Subcutaneous abdominal adipose tissue (tissue), 5 donors: ENCODE results near the gene AP3S2.

ENCODE experiments used
- H3K27ac ChIP-seq: one replicate; pipeline ENCODE4 v1.7.0; 2013; ENCODE audit warnings: low read depth, mild to moderate bottlenecking, inconsistent platforms, low read length, moderate library complexity
- H3K27me3 ChIP-seq, 5 donors: one replicate each; pipeline ENCODE4 v1.7.0; 2013; ENCODE audit warnings: low read length in 5 of 5, inconsistent platforms in 1 of 5; ENCODE audit not compliant: control insufficient read depth in 5 of 5, insufficient read depth in 4 of 5
- H3K36me3 ChIP-seq, 5 donors: one replicate each; pipeline ENCODE4 v1.7.0; 2013; ENCODE audit warnings: low read length in 5 of 5; ENCODE audit not compliant: control insufficient read depth in 5 of 5, insufficient read depth in 5 of 5
- H3K4me1 ChIP-seq, 5 donors: one replicate each; pipeline ENCODE4 v1.7.0; 2013; ENCODE audit warnings: low read length in 5 of 5, mild to moderate bottlenecking in 3 of 5, moderate library complexity in 1 of 5; ENCODE audit not compliant: control insufficient read depth in 5 of 5, insufficient read depth in 5 of 5
- H3K4me3 ChIP-seq, 5 donors: one replicate each; pipeline ENCODE4 v1.7.0; 2013; ENCODE audit warnings: low read length in 5 of 5, low read depth in 1 of 5
- H3K9ac ChIP-seq, 5 donors: one replicate each; pipeline ENCODE4 v1.7.0; 2013; ENCODE audit warnings: low read length in 5 of 5, mild to moderate bottlenecking in 4 of 5, moderate library complexity in 3 of 5
- H3K9me3 ChIP-seq, 5 donors: one replicate each; pipeline ENCODE4 v1.7.0; 2013; ENCODE audit warnings: low read length in 5 of 5; ENCODE audit not compliant: control insufficient read depth in 5 of 5
- donor health status: healthy.
- donor health status: healthy.
- donor health status: healthy.
- donor health status: healthy.
- donor health status: healthy.

Gene AP3S2

DNA sequence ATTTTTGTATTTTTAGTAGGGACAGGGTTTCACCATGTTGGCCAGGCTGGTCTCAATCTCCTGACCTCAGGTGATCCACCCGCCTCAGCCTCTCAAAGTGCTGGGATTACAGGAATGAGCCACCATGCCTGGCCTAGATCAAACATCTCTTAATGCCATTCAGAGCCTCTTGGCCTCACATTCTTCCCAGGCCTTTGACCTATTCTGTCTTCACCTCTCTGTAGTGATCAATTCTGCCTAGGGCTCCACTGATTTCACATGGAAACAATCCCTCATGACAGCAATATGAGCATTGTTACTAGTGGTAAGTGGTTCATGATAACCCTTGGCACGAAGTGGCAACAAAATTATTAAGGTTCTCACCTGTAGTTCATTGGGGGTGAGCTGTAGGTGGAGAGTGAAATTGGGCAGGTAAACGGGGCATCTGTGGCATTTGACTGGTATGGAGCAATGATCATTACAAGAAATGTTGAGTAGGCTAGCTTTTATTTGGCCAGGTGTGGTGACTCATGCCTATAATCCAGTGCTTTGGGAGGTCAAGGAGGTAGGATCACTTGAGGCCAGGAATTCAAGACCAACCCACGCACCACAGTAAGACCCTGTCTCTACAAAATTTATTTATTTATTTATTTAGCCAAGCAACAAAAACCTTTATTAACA, 23.8 kb upstream of the AP3S2 start:
- H3K4me1 ChIP-seq = peaks cover 0 to 7% (median 7%) of the 10 kb centered on the region in 5 donors
- no peak overlapping the region for H3K9ac ChIP-seq
- no peaks in the 10 kb centered on the region for H3K36me3 ChIP-seq
- H3K9me3 ChIP-seq = no peaks in the 10 kb centered on the region
- no peaks in the 10 kb centered on the region for H3K27me3 ChIP-seq
- no peak overlapping the region for H3K27ac ChIP-seq
- H3K4me3 ChIP-seq = no peak overlapping the region

DNA sequence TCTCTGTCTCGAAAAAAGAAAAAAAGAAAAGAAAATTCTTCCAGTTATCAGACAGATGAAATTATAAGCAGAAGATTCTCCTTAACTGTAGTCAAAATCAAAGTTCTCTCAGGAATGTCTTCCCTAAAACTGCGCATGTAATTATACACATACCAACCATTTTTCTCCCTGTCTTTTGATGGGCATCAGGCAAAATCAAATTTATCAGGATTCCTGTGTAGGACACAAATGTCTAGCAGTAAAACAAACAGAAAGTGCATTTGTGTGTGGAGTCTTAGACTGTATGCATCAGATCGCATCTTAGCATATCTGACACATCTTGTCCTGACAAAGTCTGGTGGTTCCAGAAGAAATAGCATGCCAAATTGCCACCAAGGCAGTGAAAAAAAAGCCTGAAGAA, 22.9 kb upstream of the AP3S2 start:
- Histone ChIP-seq H3K9me3 (no peaks in the 10 kb centered on the region), H3K36me3 (no peaks in the 10 kb centered on the region), H3K27me3 (no peaks in the 10 kb centered on the region), H3K4me3 (no peak overlapping the region), H3K27ac (no peak overlapping the region), H3K9ac (no peak overlapping the region), H3K4me1 (peaks cover 0 to 15% (median 12%) of the 10 kb centered on the region in 5 donors)

DNA sequence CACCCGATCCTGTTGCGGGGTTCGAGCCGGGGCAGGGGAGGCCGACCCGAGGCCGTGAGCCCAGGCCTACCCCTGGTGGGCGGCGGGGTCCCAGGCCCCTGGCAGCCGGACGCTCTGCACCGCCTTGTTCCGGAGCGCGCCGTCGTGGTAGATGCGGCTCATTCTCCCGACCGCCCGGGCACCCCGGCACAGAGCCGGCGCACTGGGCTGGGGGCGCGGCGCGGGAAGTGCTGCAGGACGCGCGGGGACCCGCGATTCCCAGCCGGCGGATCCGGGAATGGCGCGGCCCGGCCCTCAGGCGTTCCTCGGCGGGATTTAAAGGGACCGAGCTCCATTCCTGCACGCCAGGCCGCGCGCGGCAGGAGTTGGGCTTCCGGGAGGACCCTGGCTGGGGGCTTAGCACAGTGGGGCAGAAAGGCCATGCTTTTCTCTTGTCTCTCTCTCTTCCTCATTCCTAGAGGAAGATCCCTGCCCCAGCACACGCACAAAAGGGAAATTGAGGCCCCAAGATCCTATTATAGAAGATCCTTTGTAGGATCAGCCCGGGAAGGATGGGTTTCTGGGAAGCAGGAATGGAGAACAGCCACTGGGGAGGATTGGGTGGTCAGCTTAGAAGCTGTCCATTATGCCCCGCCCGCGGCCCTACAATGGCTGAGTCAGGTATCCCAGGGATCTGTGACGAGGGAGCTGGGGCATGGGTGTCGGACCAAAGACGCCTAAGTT, 19.0 kb upstream of the AP3S2 start, which contains the start of gene ARPIN:
Gene ARPIN, minus strand, starts transcription at position 279 of the 723 bp plus-strand sequence. Its CDS starts 117 bp downstream, at position 162.
- peak within 1 kb of the TSS; percentile 27 to 88 (median 66) for H3K9ac ChIP-seq
- no peaks in the 10 kb centered on the region for H3K9me3 ChIP-seq
- H3K4me3 ChIP-seq = peak within 1 kb of the TSS; percentile 68 to 80 (median 76)
- H3K27ac ChIP-seq = peak within 1 kb of the TSS; percentile 18
- no peaks in the 10 kb centered on the region for H3K27me3 ChIP-seq
- H3K36me3 ChIP-seq = peaks cover 0 to 26% (median 16%) of the 10 kb centered on the region in 5 donors
- peaks cover 0 to 24% (median 20%) of the 10 kb centered on the region in 5 donors for H3K4me1 ChIP-seq

DNA sequence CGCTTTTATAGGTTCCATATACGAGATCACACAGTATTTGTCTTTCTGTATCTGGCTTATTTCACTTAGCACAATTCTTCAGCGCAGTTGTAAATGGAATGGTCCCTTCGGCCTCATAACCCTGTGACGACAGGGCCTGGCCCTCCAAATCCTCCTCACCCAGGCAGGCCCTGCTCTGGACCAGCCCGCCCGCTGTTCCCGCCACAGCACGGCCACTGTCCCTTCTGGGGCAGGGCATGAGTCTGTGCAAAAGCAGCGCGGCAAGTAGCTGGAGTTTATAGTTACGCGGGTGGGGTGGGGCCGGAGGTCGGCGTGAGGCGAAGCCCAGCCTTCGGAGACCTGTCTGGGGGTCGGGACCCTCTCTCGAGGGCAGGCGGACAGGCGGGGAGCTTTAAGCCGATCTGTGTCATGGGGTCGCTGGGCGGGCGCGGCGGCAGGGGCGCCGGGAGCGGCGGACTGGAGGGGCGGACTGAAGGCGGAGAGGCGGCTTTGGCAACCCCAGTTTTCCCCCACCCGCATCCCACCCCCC, 18.4 kb upstream of the AP3S2 start:
- Histone ChIP-seq H3K9ac (peak overlapping the region; percentile 13 to 88 (median 35)), H3K27me3 (no peaks in the 10 kb centered on the region), H3K36me3 (peaks cover 0 to 28% (median 18%) of the 10 kb centered on the region in 5 donors), H3K9me3 (no peaks in the 10 kb centered on the region), H3K27ac (no peak overlapping the region), H3K4me1 (peaks cover 0 to 24% (median 20%) of the 10 kb centered on the region in 5 donors), H3K4me3 (peak overlapping the region; percentile 61 to 80 (median 76))

DNA sequence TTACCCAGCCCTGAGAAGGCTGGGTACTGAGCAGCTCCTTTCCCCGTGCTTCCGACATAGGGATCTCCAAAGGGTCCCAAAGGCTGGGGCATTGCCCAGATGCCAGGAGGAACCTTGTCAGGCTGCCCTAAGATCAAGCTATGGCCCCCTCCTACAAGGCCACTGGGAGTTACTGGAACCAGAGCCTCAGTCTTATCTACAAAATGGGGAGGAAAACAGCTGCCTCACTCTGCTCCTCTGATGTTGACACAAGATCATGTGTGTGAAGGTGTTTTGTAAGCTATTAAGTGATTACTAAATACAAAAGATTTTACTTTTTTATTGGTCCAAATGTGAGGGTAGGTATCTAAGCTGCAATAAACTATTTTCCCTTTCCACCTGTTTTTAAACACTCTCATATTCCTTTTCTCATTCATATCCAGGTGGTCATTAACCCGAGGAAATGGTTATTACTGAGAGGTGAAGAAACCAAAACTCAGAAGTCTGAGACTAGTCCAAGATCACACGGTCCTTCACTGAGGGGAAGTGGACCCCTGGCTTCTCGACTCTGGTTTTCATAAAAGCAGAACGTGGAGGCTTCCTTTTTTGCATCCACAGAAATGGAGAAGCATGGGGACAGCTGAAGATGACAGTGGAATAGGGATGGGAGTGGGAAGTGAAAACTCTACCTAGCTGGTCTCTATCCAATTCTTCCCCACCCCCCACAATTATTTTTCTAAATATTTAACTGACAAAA, 17.3 kb upstream of the AP3S2 start:
- H3K36me3 ChIP-seq = peaks cover 0 to 36% (median 25%) of the 10 kb centered on the region in 5 donors
- H3K27me3 ChIP-seq = no peaks in the 10 kb centered on the region
- no peak overlapping the region for H3K4me3 ChIP-seq
- H3K9ac ChIP-seq = no peak overlapping the region
- peaks cover 0 to 24% (median 20%) of the 10 kb centered on the region in 5 donors for H3K4me1 ChIP-seq
- H3K9me3 ChIP-seq = no peaks in the 10 kb centered on the region
- no peak overlapping the region for H3K27ac ChIP-seq

DNA sequence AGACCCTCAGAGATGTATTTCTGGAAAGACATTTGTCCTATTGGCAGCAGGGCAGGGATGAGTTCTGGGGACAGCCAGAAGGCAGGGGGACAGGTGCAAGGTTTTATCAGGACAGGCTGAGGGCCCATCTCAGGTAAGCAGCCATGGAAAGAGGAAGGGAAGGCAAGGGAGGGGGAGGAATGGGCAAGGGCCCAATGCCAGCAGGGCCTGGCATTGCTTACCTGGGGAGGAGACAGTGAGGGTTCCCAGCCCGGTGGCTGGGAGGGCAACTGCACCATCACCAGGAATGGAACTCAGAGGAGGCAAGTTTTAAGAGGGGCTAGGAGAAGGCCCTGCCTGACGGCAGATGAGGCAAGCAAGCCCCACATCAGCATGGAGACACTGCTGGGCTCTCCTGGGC, 15.8 kb upstream of the AP3S2 start:
- Histone ChIP-seq H3K36me3 (peaks cover 0 to 50% (median 34%) of the 10 kb centered on the region in 5 donors), H3K27ac (no peak overlapping the region), H3K4me1 (peaks cover 0 to 24% (median 20%) of the 10 kb centered on the region in 5 donors), H3K9me3 (no peaks in the 10 kb centered on the region), H3K4me3 (no peak overlapping the region), H3K27me3 (no peaks in the 10 kb centered on the region), H3K9ac (peak overlapping the region in 1 of 5 donors; percentile 56)

DNA sequence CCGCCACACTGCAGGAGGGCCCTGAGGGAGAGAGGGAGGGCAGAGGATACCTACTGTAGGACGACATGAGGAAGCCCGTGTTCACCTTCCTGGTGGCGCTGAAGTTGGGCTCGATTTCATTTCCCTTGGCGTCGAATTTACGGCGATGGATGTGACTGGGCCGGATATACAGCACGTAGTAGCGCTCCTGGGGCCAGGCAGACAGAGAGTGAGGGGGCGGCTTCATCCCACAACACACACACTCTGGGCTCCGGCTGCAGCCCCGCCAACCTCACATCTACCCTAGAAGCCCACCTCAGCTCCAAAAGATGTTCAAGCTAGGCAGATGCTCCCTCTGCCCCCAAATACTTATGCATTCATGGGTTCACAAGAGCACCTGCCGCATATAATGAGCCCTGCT, 14.4 kb upstream of the AP3S2 start:
- Histone ChIP-seq H3K9ac (no peak overlapping the region), H3K4me3 (no peak overlapping the region), H3K9me3 (no peaks in the 10 kb centered on the region), H3K36me3 (peaks cover 0 to 64% (median 47%) of the 10 kb centered on the region in 5 donors), H3K27me3 (no peaks in the 10 kb centered on the region), H3K4me1 (peaks cover 0 to 22% (median 19%) of the 10 kb centered on the region in 5 donors), H3K27ac (no peak overlapping the region)

DNA sequence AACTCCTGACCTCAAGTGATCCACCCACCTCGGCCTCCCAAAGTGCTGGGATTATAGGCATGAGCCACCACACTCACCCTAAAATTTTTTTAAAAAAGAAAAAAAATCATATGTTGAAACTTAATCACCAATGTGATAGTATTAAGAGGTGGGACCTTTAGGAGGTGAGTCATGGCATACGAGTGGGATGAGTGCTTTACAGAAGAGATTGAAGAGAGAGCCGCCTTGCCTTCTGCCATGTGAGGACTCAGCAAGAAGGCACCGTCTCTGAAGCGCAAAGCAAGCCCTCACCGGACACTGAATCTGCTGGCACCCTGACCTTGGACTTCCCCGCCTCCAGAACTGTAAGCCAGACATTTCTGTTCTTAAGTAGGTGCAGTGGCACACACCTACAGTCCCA, 13.5 kb upstream of the AP3S2 start:
- Histone ChIP-seq H3K9me3 (no peaks in the 10 kb centered on the region), H3K4me1 (peaks cover 0 to 17% (median 14%) of the 10 kb centered on the region in 5 donors), H3K27me3 (no peaks in the 10 kb centered on the region), H3K9ac (no peak overlapping the region), H3K36me3 (peaks cover 0 to 73% (median 54%) of the 10 kb centered on the region in 5 donors), H3K4me3 (no peak overlapping the region), H3K27ac (no peak overlapping the region)

DNA sequence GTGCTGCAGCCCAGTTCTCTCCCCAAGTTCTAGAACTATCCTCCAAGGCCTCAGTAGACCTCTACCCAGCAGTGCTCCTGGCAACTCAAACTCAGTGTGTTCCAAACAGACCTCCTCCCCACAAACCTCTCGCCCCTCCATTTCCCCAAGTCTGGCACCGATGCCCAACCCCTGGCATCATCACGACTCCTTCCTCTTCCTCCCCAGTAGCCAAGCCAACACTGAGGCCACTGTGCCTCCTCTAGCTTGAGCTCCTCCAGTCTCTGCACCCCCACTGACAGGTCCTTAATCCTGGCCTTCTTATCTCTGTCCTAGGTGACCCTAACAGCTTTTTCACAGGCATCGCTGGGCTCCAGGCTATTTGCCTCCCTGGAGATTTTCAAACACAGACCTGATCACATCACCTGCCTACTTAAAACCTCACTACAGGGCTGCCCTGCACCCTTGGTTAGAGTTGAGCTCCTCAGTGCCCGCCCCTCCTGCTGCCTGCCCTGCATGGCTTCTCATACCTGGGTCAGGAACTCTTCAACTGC, 12.1 kb upstream of the AP3S2 start:
- H3K9me3 ChIP-seq = no peaks in the 10 kb centered on the region
- H3K36me3 ChIP-seq = peaks cover 0 to 85% (median 66%) of the 10 kb centered on the region in 5 donors
- H3K27me3 ChIP-seq = no peaks in the 10 kb centered on the region
- no peak overlapping the region for H3K4me3 ChIP-seq
- no peak overlapping the region for H3K9ac ChIP-seq
- peaks cover 0 to 7% (median 3%) of the 10 kb centered on the region in 5 donors for H3K4me1 ChIP-seq
- no peak overlapping the region for H3K27ac ChIP-seq
